Measurements from ENCODE around the gene CRYBB2.
"Not testable (repeated sequence)": the region's sequence is repeated elsewhere in the genome, so short reads cannot be mapped to it uniquely, and the experiment has no call there.

CRYBB2 gene

GRCh38 chr22:25200967-25201366 is 18.5 kb upstream of the CRYBB2 start:
- DNase-seq = no peak

- DNase-seq = no peak
Observed at GRCh38 chr22:25201557-25202273, 17.7 kb upstream of the CRYBB2 start.

GRCh38 chr22:25202290-25202921 is 17.0 kb upstream of the CRYBB2 start:
- DNase-seq = peak; percentile 14

GRCh38 chr22:25203082-25203481 is 16.4 kb upstream of the CRYBB2 start:
- DNase-seq = no peak

- DNase-seq = not testable (repeated sequence)
Observed at GRCh38 chr22:25204547-25204946, 14.9 kb upstream of the CRYBB2 start.

GRCh38 chr22:25205847-25206246 is 13.6 kb upstream of the CRYBB2 start:
- DNase-seq = no peak

GRCh38 chr22:25206998-25207397 is 12.4 kb upstream of the CRYBB2 start:
- no peak for DNase-seq

- no peak for DNase-seq
Observed at GRCh38 chr22:25207553-25208157, 11.8 kb upstream of the CRYBB2 start.

- DNase-seq = no peak
Observed at GRCh38 chr22:25208328-25208727, 11.1 kb upstream of the CRYBB2 start.

- no peak for DNase-seq
Observed at GRCh38 chr22:25208743-25209505, 10.5 kb upstream of the CRYBB2 start.

- no peak for DNase-seq
Observed at GRCh38 chr22:25210793-25211192, 8.6 kb upstream of the CRYBB2 start.

- DNase-seq = no peak
Observed at GRCh38 chr22:25212337-25212736, 7.1 kb upstream of the CRYBB2 start.

- DNase-seq = no peak
Observed at GRCh38 chr22:25213221-25213620, 6.2 kb upstream of the CRYBB2 start.

GRCh38 chr22:25216230-25216629 is 3.2 kb upstream of the CRYBB2 start:
- no peak for DNase-seq

- no peak for DNase-seq
Observed at GRCh38 chr22:25219948-25220442, 556 bp downstream of the CRYBB2 start.

- DNase-seq = no peak
Observed at GRCh38 chr22:25221790-25222189, 2.4 kb downstream of the CRYBB2 start.

GRCh38 chr22:25223269-25223850 is 3.9 kb downstream of the CRYBB2 start:
- DNase-seq = no peak

GRCh38 chr22:25228822-25229221 is 9.4 kb downstream of the CRYBB2 start:
- no peak for DNase-seq

- DNase-seq = not testable (repeated sequence)
Observed at GRCh38 chr22:25230760-25231159, 11.3 kb downstream of the CRYBB2 start.

- DNase-seq = no peak
Observed at GRCh38 chr22:25232301-25232700, 12.9 kb downstream of the CRYBB2 start.

- not testable (repeated sequence) for DNase-seq
Observed at GRCh38 chr22:25233706-25234105, 14.3 kb downstream of the CRYBB2 start.

- DNase-seq = peak; percentile 60
Observed at GRCh38 chr22:25235547-25236290, 16.3 kb downstream of the CRYBB2 start.
